Measurements from ENCODE around the gene ARL8A.

DNA sequence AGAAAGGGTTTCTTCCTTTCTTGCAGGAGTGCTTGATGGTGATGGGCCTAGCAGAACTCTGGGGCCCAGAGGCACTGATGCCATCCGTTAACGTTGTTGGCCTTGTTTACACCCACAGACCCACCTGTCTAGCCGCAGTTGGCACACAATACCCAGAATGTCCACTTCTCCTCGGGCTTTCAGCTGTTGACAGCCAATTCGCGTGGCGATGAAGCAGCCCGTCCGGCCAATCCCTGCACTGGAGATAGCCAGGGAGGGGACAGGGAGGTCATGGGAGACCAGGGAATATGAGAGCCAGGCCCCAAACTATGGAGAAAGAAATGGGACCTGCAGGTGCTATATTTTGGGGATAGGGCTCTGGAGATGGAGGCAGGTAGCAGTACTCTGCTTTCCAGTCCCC is 5.7 kb upstream of the ARL8A start:
- TF ChIP-seq, protein P1, sequence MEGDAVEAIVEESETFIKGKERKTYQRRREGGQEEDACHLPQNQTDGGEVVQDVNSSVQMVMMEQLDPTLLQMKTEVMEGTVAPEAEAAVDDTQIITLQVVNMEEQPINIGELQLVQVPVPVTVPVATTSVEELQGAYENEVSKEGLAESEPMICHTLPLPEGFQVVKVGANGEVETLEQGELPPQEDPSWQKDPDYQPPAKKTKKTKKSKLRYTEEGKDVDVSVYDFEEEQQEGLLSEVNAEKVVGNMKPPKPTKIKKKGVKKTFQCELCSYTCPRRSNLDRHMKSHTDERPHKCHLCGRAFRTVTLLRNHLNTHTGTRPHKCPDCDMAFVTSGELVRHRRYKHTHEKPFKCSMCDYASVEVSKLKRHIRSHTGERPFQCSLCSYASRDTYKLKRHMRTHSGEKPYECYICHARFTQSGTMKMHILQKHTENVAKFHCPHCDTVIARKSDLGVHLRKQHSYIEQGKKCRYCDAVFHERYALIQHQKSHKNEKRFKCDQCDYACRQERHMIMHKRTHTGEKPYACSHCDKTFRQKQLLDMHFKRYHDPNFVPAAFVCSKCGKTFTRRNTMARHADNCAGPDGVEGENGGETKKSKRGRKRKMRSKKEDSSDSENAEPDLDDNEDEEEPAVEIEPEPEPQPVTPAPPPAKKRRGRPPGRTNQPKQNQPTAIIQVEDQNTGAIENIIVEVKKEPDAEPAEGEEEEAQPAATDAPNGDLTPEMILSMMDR (conservative IDR thresholded peaks at IDR 0.05; ENCODE audit: low read depth, low read length) = no peak
- no peak for TF ChIP-seq BHLHE40 (IDR thresholded peaks at IDR 0.05; ENCODE audit: low read depth, low read length)

Data from IMR-90 (cell line).